Measurements from ENCODE around the gene YIF1A.
"Not testable (repeated sequence)": the region's sequence is repeated elsewhere in the genome, so short reads cannot be mapped to it uniquely, and the experiment has no call there.

The YIF1A gene

DNA sequence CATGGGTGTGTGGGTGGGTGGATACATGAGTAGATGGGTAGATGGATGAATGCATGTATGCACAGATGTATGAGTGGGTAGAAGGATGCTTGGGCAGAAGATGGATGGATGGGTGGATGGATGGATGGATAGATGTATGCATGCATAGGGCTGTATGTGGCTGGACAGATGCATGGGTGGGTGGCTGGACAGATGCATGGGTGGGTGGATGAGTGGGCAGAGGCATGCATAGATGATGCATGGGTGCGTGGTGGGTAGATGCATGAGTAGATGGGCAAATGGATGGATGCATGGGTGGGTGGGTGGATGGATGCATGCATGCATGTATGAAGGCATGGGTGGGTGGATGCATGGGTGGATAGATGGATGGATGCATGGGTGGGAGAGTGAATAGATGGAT lies 34.7 kb upstream of the YIF1A start:
- TF ChIP-seq, protein P1, sequence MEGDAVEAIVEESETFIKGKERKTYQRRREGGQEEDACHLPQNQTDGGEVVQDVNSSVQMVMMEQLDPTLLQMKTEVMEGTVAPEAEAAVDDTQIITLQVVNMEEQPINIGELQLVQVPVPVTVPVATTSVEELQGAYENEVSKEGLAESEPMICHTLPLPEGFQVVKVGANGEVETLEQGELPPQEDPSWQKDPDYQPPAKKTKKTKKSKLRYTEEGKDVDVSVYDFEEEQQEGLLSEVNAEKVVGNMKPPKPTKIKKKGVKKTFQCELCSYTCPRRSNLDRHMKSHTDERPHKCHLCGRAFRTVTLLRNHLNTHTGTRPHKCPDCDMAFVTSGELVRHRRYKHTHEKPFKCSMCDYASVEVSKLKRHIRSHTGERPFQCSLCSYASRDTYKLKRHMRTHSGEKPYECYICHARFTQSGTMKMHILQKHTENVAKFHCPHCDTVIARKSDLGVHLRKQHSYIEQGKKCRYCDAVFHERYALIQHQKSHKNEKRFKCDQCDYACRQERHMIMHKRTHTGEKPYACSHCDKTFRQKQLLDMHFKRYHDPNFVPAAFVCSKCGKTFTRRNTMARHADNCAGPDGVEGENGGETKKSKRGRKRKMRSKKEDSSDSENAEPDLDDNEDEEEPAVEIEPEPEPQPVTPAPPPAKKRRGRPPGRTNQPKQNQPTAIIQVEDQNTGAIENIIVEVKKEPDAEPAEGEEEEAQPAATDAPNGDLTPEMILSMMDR (IDR thresholded peaks at IDR 0.05; ENCODE audit: control insufficient read depth, extremely low read depth, insufficient read depth): no peak
- DNase-seq (ENCODE audit: low read depth): no peak
- H3K4me3 ChIP-seq (ENCODE audit: low read depth, low read length): no peak overlapping the region

DNA sequence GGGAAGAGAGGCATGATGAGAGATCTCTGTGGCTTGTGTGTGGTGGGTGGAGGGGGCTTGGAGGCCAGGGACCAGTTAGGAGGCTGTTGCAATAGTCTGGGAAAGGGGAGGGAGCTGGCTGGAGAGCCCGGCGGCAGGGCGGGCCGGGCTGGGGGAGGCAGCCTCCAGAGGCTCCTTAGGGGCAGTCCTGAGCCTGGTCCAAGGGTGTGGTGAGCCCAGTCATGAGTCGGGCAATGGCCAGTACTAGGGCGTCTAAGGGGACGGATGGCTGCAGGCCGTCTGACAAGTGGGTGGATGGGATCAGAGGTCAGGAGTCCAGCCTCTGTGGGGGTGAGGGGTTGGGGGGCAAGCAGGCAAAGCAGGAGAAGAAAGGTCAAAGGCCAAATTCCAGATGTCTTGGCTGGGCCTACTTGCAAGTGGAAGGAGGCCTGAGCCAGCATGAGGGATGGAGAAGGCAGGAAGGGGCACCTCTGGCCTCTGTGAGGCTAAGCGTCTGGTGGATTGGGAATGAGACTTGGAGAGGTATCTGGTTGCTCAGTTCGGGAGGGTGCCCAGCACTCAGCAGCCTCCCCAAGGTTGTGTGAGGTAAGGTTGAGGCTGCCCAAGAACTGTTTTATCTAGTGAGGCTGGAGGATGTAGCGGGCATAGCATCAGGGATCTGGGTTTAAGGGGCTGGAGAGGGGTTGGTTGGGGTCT lies 33.9 kb upstream of the YIF1A start:
- DNase-seq (ENCODE audit: low read depth): no peak
- TF ChIP-seq, protein P1 (IDR thresholded peaks at IDR 0.05; ENCODE audit: control insufficient read depth, extremely low read depth, insufficient read depth): no peak

DNA sequence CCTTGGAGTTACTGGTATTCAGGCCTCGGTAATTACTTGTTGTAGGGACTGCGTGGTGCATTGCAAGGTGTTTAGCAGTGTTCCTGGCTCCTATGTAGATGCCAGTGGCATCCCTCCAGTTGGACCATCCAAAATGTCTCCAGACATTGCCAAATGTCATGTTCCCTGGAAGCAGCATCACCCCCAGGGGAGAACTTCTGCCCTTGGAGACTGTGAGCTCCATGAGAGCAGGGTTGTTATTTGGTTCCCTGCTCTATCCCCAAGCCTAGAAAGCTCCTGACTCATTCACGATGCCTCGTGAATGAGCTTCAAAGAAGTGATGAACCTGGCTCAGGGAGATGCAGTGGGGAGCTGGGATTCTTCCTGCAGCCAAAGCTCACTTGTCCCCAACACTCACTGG lies 32.7 kb upstream of the YIF1A start:
- TF ChIP-seq, protein P1 (IDR thresholded peaks at IDR 0.05; ENCODE audit: control insufficient read depth, extremely low read depth, insufficient read depth): no peak
- H3K4me3 ChIP-seq (ENCODE audit: low read depth, low read length): no peak overlapping the region
- DNase-seq (ENCODE audit: low read depth): no peak

More for the DNA sequence above, 33.9 kb upstream of the YIF1A start:
- no peak overlapping the region for H3K4me3 ChIP-seq (ENCODE audit: low read depth, low read length)

DNA sequence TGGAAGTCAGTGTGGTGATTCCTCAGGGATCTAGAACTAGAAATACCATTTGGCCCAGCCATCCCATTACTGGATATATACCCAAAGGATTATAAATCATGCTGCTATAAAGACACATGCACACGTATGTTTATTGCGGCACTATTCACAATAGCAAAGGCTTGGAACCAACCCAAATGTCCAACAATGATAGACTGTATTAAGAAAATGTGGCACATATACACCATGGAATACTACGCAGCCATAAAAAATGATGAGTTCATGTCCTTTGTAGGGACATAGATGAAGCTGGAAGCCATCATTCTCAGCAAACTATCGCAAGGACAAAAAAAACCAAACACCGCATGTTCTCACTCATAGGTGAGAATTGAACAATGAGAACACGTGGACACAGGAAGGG lies 31.8 kb upstream of the YIF1A start:
- H3K4me3 ChIP-seq (ENCODE audit: low read depth, low read length); DNase-seq (ENCODE audit: low read depth): not testable (repeated sequence)

DNA sequence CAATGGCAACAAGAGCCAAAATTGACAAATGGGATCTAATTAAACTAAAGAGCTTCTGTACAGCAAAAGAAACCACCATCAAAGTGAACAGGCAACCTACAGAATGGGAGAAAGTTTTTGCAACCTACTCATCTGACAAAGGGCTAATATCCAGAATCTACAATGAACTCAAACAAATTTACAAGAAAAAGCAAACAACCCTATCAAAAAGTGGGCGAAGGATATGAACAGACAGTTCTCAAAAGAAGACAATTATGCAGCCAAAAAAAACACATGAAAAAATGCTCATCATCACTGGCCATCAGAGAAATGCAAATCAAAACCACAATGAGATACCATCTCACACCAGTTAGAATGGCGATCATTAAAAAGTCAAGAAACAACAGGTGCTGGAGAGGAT lies 31.3 kb upstream of the YIF1A start:
- DNase-seq (ENCODE audit: low read depth); H3K4me3 ChIP-seq (ENCODE audit: low read depth, low read length): not testable (repeated sequence)

DNA sequence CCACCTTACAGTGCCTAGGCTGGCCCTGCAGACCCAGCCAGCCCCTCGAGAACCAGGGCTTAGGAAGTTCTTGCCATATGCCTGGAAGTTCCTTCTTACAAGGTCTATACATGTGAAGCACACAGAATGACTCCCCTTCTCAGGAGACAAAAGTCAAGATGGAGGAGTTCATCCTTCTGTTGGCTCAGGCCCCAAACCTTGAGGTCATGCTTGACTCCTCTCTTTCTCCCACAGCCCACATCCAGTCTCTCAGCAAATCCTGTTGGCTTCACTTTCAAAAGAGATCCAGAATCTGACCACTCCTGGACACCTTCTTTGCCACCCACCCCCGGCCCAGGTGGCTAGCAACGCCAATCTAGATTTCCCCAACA lies 29.6 kb upstream of the YIF1A start:
- no peak overlapping the region for H3K4me3 ChIP-seq (ENCODE audit: low read depth, low read length)
- TF ChIP-seq, protein P1 (IDR thresholded peaks at IDR 0.05; ENCODE audit: control insufficient read depth, extremely low read depth, insufficient read depth): no peak
- DNase-seq (ENCODE audit: low read depth): no peak

DNA sequence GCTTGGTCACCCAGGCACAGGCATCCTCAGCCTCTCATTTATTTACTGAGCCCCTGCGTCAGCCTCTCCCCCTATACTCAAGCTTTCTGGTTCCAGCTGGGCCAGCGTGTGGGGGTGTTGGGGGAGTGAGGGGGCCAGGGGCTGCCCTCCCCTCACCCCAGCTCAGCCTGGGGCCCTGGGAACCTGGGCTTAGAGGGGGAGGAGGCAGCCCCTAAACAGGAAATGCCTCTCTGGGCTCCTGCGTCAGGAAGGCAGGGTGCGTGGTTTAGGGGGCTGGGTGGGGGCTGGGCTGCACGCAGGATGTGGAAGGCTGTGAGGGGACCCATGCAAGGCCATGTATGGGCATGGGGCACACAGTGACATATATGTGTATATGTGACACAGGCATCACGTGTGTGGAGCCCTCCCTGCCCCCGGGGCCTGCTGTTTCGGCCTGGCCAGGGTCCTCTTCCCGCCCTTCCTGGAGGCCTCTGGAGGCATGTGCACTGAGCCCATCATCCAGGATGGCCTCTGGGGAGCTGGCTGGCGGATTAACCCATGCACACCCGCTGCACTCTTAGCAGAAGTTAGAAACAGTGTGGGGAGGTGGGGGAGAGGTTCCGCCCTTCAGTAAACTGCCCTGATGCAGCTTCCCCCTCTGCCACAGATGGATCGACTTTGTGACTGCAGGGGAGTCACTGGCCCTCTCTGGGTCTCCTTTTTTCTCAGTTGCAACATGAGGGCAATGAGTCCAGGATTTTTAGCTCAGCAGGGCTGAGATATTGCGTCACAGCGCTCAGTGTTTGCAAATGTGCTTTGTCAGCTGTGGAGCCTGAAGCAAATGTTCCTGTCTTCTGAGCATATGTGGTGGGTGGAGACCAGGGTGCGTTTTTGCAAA lies 29.0 kb upstream of the YIF1A start:
- no peak for DNase-seq (ENCODE audit: low read depth)
- H3K4me3 ChIP-seq (ENCODE audit: low read depth, low read length): no peak overlapping the region
- TF ChIP-seq, protein P1 (IDR thresholded peaks at IDR 0.05; ENCODE audit: control insufficient read depth, extremely low read depth, insufficient read depth): no peak

DNA sequence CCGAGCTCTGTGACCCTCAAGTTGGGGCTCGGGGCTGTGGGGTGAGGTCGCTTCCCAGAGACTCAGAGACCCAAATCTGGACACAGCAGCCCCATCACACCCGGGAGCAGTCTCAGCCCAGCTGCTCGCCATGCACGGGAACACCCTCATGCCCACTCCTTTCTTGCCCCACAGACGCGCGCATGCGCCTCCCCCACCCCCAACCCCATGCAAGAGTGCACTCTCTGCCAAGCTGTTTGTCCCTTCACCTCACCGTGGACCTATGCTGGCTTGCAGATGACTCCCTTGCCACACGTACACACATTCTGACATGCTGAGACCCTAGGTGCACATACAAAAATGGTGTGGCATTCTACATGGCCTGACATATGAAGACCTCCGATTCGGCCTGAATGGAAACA lies 28.4 kb upstream of the YIF1A start:
- DNase-seq (ENCODE audit: low read depth): no peak
- H3K4me3 ChIP-seq (ENCODE audit: low read depth, low read length): no peak overlapping the region
- TF ChIP-seq, protein P1 (IDR thresholded peaks at IDR 0.05; ENCODE audit: control insufficient read depth, extremely low read depth, insufficient read depth): no peak

Measured in LNCaP clone FGC (cell line).